Measurements from ENCODE around the gene CASR.

CASR gene

DNA sequence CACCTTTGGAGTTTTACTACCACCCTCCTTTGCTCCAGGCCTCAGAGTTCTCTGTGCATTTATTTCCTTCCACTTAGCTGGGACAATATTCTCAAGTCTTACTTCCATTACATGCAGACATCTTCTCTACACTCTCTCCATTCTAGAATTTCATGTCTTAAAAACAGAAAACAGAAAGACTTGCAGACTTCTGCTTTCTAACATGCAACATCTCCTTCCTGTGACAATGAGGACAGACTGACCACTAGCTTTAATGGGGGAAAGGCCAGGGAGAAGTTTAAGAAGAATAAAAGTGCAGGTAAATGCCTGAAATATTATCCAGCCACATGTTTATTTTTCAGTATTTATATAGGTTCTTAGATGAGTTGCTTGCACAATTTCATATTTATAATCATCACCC is 124.5 kb downstream of the CASR start:
- no peak for TF ChIP-seq GABPA (IDR thresholded peaks at IDR 0.05; ENCODE audit: low read depth)
- TF ChIP-seq, protein P1, sequence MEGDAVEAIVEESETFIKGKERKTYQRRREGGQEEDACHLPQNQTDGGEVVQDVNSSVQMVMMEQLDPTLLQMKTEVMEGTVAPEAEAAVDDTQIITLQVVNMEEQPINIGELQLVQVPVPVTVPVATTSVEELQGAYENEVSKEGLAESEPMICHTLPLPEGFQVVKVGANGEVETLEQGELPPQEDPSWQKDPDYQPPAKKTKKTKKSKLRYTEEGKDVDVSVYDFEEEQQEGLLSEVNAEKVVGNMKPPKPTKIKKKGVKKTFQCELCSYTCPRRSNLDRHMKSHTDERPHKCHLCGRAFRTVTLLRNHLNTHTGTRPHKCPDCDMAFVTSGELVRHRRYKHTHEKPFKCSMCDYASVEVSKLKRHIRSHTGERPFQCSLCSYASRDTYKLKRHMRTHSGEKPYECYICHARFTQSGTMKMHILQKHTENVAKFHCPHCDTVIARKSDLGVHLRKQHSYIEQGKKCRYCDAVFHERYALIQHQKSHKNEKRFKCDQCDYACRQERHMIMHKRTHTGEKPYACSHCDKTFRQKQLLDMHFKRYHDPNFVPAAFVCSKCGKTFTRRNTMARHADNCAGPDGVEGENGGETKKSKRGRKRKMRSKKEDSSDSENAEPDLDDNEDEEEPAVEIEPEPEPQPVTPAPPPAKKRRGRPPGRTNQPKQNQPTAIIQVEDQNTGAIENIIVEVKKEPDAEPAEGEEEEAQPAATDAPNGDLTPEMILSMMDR (IDR thresholded peaks at IDR 0.05; ENCODE audit: insufficient read depth, low read length) = no peak
- TF ChIP-seq SPI1 (IDR thresholded peaks at IDR 0.05; ENCODE audit: borderline replicate concordance, low read depth) = peak; percentile 82; the same call in 1 of the 2 replicates
- TF ChIP-seq REST (IDR thresholded peaks at IDR 0.05; ENCODE audit: insufficient replicate concordance, low read depth) = no peak
- no peak for TF ChIP-seq POLR2AphosphoS5 (IDR thresholded peaks at IDR 0.05; ENCODE audit: low read depth)
- DNase-seq (ENCODE audit: low read depth in 1 of 2, low spot score in 1 of 2) = peak in 1 of 2 experiments; percentile 39
- no peak overlapping the region for H3K4me3 ChIP-seq (replicated peaks; ENCODE audit: insufficient read depth, low read length)
- peak overlapping the region; percentile 35 for H3K27ac ChIP-seq (replicated peaks)
- H3K27me3 ChIP-seq (ENCODE audit: insufficient read depth, poor library complexity, severe bottlenecking) = no peaks in the 10 kb centered on the region

DNA sequence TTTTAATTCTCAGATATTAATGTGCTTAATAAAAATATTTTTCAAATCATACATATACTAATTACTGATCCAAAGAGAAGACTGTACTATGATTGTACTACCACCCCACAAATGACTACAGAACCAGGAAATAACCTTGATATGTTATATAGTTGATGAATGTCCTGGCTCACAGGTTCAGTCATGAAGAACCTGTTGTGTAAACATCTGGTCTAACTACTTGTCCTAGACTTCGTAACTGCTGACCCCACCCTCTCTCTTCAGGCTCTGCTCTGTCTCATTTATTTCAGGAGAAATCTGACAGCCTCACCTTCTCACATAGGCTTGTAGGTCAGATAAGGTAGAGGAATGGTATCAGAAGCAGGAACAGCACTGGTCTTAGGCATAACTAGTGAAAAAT is 126.9 kb downstream of the CASR start:
- Histone ChIP-seq H3K27ac (replicated peaks) (no peak overlapping the region; the same call in 1 of the 2 replicates), H3K4me3 (replicated peaks; ENCODE audit: insufficient read depth, low read length) (no peak overlapping the region), H3K27me3 (ENCODE audit: insufficient read depth, poor library complexity, severe bottlenecking) (no peaks in the 10 kb centered on the region)
- no peak for DNase-seq (ENCODE audit: low read depth in 1 of 2, low spot score in 1 of 2)
- TF ChIP-seq REST (IDR thresholded peaks at IDR 0.05; ENCODE audit: insufficient replicate concordance, low read depth) (no peak), POLR2AphosphoS5 (IDR thresholded peaks at IDR 0.05; ENCODE audit: low read depth) (no peak), SPI1 (IDR thresholded peaks at IDR 0.05; ENCODE audit: borderline replicate concordance, low read depth) (no peak), GABPA (IDR thresholded peaks at IDR 0.05; ENCODE audit: low read depth) (no peak)
- TF ChIP-seq, protein P1 (IDR thresholded peaks at IDR 0.05; ENCODE audit: insufficient read depth, low read length) = no peak

GRCh38 chr3:122312826-122313225 is 129.4 kb downstream of the CASR start:
- Histone ChIP-seq H3K4me3 (replicated peaks; ENCODE audit: insufficient read depth, low read length) (no peak overlapping the region), H3K27me3 (ENCODE audit: insufficient read depth, poor library complexity, severe bottlenecking) (no peaks in the 10 kb centered on the region), H3K27ac (replicated peaks) (peak overlapping the region; percentile 48)
- peak in 1 of 2 experiments; percentile 52 for DNase-seq (ENCODE audit: low read depth in 1 of 2, low spot score in 1 of 2)
- TF ChIP-seq REST (IDR thresholded peaks at IDR 0.05; ENCODE audit: insufficient replicate concordance, low read depth) (no peak), POLR2AphosphoS5 (IDR thresholded peaks at IDR 0.05; ENCODE audit: low read depth) (peak; percentile 33; the same call in 1 of the 2 replicates)

Measured in HL-60 (cell line).